Parathyroid adenoma (tissue), 2 donors: ENCODE data around the gene SUSD1.

Experiments used
- H2AFZ ChIP-seq: fragments of 300-600 bp; sonication (generic); one replicate; pipeline ENCODE4 v1.7.0; 2017; ENCODE audit warnings: antibody characterized with exemption, mild to moderate bottlenecking
- H3K27ac ChIP-seq: fragments of 300-600 bp; sonication (generic); one replicate; pipeline ENCODE4 v1.7.0; 2017
- H3K27me3 ChIP-seq: fragments of 300-600 bp; sonication (generic); one replicate; pipeline ENCODE4 v1.7.0; 2017; ENCODE audit warnings: low read length; ENCODE audit not compliant: control insufficient read depth, insufficient read depth
- H3K36me3 ChIP-seq: fragments of 300-600 bp; sonication (generic); one replicate; pipeline ENCODE4 v1.7.0; 2017; ENCODE audit warnings: low read length; ENCODE audit not compliant: control insufficient read depth, insufficient read depth
- H3K4me1 ChIP-seq: fragments of 300-600 bp; sonication (generic); one replicate; pipeline ENCODE4 v1.7.0; 2017; ENCODE audit warnings: control low read depth
- H3K4me2 ChIP-seq: fragments of 300-600 bp; sonication (generic); one replicate; pipeline ENCODE4 v1.7.0; 2017; ENCODE audit warnings: low read length
- H3K4me3 ChIP-seq: fragments of 300-600 bp; sonication (generic); one replicate; pipeline ENCODE4 v1.7.0; 2017; ENCODE audit warnings: low read depth, low read length
- H3K79me2 ChIP-seq: fragments of 300-600 bp; sonication (generic); one replicate; pipeline ENCODE4 v1.7.0; 2017; ENCODE audit warnings: control low read depth
- H3K9ac ChIP-seq: fragments of 300-600 bp; sonication (generic); one replicate; pipeline ENCODE4 v1.7.0; 2017; ENCODE audit warnings: mild to moderate bottlenecking
- H3K9me3 ChIP-seq: fragments of 300-600 bp; sonication (generic); one replicate; pipeline ENCODE4 v1.7.0; 2017; ENCODE audit warnings: low read length; ENCODE audit not compliant: control insufficient read depth
- TF ChIP-seq, protein P1 (sequence below): fragments of 300-600 bp; sonication (generic); IDR thresholded peaks from one replicate; pipeline ENCODE4 v1.7.0; 2017; ENCODE audit warnings: antibody characterized with exemption, mild to moderate bottlenecking
- donor health status: primary hyperparathyroidism.

The SUSD1 gene

DNA sequence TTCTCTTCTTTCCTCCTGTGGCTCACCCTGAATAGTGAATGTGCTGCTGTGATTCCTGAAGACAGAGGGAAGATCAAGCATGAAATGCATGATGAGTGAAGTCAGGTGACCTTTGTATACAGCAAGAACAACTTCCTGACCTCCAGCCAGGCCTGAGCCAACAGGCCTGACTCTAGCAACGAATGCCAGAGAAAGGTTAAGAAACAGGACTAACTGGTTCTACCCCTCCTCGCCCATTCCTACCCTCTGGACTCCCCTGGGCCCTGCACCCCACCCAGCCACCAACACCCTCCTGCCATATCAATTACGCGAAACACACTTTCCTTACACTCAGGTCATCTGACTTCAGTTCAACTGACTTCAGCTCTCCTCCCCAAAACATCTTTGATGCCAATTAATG lies 4.9 kb downstream of the SUSD1 start:
- TF ChIP-seq, protein P1, sequence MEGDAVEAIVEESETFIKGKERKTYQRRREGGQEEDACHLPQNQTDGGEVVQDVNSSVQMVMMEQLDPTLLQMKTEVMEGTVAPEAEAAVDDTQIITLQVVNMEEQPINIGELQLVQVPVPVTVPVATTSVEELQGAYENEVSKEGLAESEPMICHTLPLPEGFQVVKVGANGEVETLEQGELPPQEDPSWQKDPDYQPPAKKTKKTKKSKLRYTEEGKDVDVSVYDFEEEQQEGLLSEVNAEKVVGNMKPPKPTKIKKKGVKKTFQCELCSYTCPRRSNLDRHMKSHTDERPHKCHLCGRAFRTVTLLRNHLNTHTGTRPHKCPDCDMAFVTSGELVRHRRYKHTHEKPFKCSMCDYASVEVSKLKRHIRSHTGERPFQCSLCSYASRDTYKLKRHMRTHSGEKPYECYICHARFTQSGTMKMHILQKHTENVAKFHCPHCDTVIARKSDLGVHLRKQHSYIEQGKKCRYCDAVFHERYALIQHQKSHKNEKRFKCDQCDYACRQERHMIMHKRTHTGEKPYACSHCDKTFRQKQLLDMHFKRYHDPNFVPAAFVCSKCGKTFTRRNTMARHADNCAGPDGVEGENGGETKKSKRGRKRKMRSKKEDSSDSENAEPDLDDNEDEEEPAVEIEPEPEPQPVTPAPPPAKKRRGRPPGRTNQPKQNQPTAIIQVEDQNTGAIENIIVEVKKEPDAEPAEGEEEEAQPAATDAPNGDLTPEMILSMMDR: no peak
- H3K4me2 ChIP-seq: no peak overlapping the region
- no peaks in the 10 kb centered on the region for H3K36me3 ChIP-seq
- H3K27me3 ChIP-seq: no peaks in the 10 kb centered on the region
- H3K4me1 ChIP-seq: no peaks in the 10 kb centered on the region
- no peak overlapping the region for H3K9ac ChIP-seq
- H3K4me3 ChIP-seq: no peak overlapping the region
- H3K27ac ChIP-seq: no peak overlapping the region
- H2AFZ ChIP-seq: no peak overlapping the region
- H3K9me3 ChIP-seq: no peaks in the 10 kb centered on the region
- no peaks in the 10 kb centered on the region for H3K79me2 ChIP-seq

DNA sequence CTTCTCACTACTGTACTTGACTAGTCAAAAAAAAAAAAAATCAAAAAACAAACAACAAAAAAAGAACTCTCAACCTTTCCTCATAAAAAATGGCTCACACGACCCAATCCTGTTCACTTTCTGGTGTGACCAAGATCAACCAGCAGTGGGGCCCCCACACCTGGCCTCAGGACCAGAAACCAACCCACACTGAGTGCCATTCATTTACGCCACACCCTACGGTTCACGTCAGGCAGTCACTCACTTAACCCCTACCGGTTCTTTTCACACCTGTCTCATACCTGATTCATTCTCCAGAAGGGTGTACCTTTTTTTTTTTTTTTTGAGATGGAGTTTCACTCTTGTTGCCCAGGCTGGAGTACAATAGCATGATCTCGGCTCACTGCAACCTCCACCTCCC lies 5.7 kb downstream of the SUSD1 start:
- H3K4me2 ChIP-seq: no peak overlapping the region
- H3K36me3 ChIP-seq: no peaks in the 10 kb centered on the region
- no peak overlapping the region for H2AFZ ChIP-seq
- H3K4me1 ChIP-seq: no peaks in the 10 kb centered on the region
- no peaks in the 10 kb centered on the region for H3K9me3 ChIP-seq
- no peaks in the 10 kb centered on the region for H3K79me2 ChIP-seq
- TF ChIP-seq, protein P1: no peak
- no peaks in the 10 kb centered on the region for H3K27me3 ChIP-seq
- no peak overlapping the region for H3K4me3 ChIP-seq
- H3K27ac ChIP-seq: no peak overlapping the region
- no peak overlapping the region for H3K9ac ChIP-seq

DNA sequence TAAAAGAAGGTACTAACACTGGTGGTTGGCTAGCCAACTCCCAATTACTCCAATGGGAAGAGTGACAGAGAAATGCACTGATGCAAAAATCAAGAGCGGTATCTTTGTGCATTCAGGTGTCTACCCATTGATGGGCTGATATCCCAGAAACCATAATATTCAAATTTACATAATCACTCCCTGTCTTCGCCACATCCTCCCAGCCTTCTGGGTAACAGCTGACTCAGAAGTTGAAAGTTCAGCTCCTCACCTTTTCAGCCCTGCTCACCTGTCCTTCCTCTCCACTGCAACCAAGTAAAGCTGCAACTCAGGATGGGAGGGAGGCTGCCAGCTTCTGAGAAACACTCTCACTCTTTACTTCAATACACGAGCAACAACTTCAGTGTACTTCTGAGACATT lies 6.9 kb downstream of the SUSD1 start:
- Histone ChIP-seq H3K27ac (no peak overlapping the region), H3K9me3 (no peaks in the 10 kb centered on the region), H3K79me2 (no peaks in the 10 kb centered on the region), H3K4me1 (no peaks in the 10 kb centered on the region), H3K4me3 (no peak overlapping the region), H3K36me3 (no peaks in the 10 kb centered on the region), H2AFZ (no peak overlapping the region), H3K9ac (no peak overlapping the region), H3K4me2 (no peak overlapping the region), H3K27me3 (no peaks in the 10 kb centered on the region)
- TF ChIP-seq, protein P1: no peak

DNA sequence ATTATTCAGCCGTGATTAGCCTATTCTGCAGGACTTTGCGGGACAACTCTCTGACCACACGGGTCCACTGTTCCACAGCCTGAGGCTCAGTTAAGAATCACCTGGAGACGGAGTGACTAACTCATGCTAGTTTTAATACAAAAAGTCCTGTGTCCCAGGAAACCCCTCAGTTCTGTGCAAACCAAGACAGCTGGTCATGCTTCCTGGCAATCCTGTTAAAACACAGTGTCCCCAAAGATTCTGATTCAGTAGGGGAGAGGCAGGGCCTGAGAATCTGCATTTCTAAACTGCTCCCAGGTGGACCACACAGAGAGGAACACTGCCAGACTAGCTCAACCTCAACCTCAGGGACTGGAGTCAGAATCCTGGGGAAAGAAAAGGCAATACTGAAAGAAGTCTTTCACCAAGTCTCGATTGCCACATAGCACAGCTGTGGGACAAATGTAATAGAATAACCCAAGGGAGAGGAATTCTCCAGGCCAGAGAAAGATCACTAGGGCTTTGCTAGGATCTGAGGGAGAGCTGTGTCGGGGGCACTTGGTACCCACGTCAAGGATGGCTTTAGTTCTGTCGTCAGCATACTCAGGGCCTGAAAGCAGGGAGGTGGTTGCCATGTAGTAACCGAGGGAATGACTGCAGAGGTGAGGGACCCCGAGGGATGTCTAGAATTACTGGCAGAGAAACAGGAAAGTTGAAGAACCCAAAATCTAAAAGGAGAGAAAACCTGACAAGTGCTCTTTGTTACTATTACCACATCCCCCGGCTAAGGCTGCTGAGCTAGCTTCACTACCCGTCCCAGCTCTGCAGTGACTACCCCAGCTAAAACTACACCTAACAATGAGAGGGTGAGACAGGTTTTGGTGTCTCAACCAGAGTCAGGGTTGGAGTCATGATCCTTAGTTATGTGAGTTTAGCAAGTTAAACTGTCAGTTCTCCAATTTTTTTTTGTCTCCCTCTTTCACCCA lies 8.6 kb downstream of the SUSD1 start:
- TF ChIP-seq, protein P1: no peak
- H3K9ac ChIP-seq: no peak overlapping the region
- no peaks in the 10 kb centered on the region for H3K79me2 ChIP-seq
- H3K9me3 ChIP-seq: no peaks in the 10 kb centered on the region
- H3K27me3 ChIP-seq: no peaks in the 10 kb centered on the region
- H3K4me3 ChIP-seq: no peak overlapping the region
- no peaks in the 10 kb centered on the region for H3K4me1 ChIP-seq
- H2AFZ ChIP-seq: no peak overlapping the region
- H3K27ac ChIP-seq: no peak overlapping the region
- no peak overlapping the region for H3K4me2 ChIP-seq
- H3K36me3 ChIP-seq: no peaks in the 10 kb centered on the region
